Ascending aorta (tissue), 2 donors: ENCODE measurements around the gene CEP78. TPM values are rescaled to one million over a fixed set of nuclear protein-coding genes. Genes with fewer than 3 reads are reported as not detected.

ENCODE experiments used
- DNase-seq, 2 donors: peaks; one replicate each; pipeline ENCODE4 v3.0.0-alpha.2; 2019; ENCODE audit warnings: low spot score in 2 of 2
- H3K27ac ChIP-seq, 2 donors: fragments of 200-600 bp; sonication (generic); one replicate each; pipeline ENCODE4 v1.5.1; 2016 to 2017; ENCODE audit warnings: mild to moderate bottlenecking in 1 of 2
- H3K27me3 ChIP-seq: fragments of 200-600 bp; sonication (generic); one replicate; pipeline ENCODE4 v1.5.1; 2017
- H3K36me3 ChIP-seq, 2 donors: fragments of 200-600 bp; sonication (generic); one replicate each; pipeline ENCODE4 v1.5.1; 2016
- H3K4me1 ChIP-seq, 2 donors: fragments of 200-600 bp; sonication (generic); one replicate each; pipeline ENCODE4 v1.5.1; 2016 to 2017; ENCODE audit warnings: mild to moderate bottlenecking in 1 of 2
- H3K4me3 ChIP-seq, 2 donors: fragments of 200-600 bp; sonication (generic); one replicate each; pipeline ENCODE4 v1.5.1; 2016 to 2017; ENCODE audit warnings: mild to moderate bottlenecking in 1 of 2
- H3K9me3 ChIP-seq, 2 donors: fragments of 200-600 bp; sonication (generic); one replicate each; pipeline ENCODE4 v1.5.1; 2016
- intact Hi-C: fragments of 100-400 bp; cut with DNase I; formaldehyde crosslinking; loops from one replicate; pipeline ENCODE4 v1.15.1; 2023
- total RNA-seq: library from RNA; depleted of rRNA; stranded (reverse); fragments of >200 nt; gene quantifications from one replicate; pipeline ENCODE4 v1.1.0, GENCODE V29; 2016
- TF ChIP-seq, protein P1 (sequence below), 3 experiments: fragments of 200-600 bp in 2 of 3; fragments of 450-650 bp in 1 of 3; sonication (generic) in 2 of 3; IDR thresholded peaks; one replicate each; pipeline ENCODE4 v1.5.1; 2016 to 2019; ENCODE audit warnings: antibody characterized with exemption in 3 of 3, mild to moderate bottlenecking in 1 of 3, moderate library complexity in 1 of 3

CEP78 gene
- total RNA-seq, 1 donor from 2014 or later, result 19.8 TPM

DNA sequence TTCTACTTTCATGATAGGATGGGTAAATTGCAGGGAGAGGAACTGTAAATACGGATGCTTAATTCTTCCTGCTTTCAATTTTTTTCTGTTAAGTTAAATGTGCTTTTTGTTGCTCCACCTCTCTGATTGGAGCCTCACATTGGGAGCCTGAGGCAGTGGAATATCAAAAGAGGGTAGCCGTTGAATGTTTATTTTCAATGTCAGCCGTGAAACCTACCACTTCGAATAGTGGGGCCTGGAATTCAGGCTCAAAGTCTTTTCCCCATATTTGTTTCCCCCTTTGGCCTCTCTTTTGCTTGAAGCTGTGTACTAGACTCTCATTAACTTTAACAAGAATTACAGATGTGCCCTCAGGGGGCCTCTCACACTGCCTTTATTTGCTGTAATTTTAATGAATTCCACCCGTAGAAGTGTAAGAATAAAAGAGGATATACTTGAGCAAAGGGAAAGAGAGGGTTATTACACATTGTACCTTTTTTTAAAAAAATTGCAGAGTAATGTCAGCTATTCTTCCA lies 90.0 kb downstream of the CEP78 start:
- no peaks in the 10 kb centered on the region for H3K36me3 ChIP-seq
- intact Hi-C loops, result no loop called here
- no peak overlapping the region for H3K4me3 ChIP-seq
- no peaks in the 10 kb centered on the region for H3K4me1 ChIP-seq
- no peak for DNase-seq
- H3K27me3 ChIP-seq, result no peaks in the 10 kb centered on the region
- no peaks in the 10 kb centered on the region for H3K9me3 ChIP-seq
- TF ChIP-seq, protein P1, sequence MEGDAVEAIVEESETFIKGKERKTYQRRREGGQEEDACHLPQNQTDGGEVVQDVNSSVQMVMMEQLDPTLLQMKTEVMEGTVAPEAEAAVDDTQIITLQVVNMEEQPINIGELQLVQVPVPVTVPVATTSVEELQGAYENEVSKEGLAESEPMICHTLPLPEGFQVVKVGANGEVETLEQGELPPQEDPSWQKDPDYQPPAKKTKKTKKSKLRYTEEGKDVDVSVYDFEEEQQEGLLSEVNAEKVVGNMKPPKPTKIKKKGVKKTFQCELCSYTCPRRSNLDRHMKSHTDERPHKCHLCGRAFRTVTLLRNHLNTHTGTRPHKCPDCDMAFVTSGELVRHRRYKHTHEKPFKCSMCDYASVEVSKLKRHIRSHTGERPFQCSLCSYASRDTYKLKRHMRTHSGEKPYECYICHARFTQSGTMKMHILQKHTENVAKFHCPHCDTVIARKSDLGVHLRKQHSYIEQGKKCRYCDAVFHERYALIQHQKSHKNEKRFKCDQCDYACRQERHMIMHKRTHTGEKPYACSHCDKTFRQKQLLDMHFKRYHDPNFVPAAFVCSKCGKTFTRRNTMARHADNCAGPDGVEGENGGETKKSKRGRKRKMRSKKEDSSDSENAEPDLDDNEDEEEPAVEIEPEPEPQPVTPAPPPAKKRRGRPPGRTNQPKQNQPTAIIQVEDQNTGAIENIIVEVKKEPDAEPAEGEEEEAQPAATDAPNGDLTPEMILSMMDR (IDR thresholded peaks at IDR 0.05), result no peak
- H3K27ac ChIP-seq, result no peak overlapping the region

DNA sequence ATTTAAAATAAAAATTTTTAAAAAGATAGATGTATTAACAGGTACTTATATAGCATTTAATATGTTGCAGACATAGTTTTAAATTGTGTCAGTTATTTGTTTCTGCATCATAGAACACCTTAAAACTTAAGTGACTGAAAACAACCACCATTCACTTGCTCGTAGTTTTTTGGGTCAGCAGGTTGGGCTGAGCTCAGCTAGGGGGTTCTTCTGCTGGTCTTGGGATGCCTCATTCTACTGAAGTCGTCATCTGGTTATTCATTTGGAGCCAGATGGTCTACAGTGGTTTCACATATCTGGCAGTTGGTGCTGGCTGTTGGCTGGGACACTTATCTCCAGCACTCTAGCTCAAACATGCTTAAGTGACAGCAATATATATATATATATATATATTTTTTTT lies 90.7 kb downstream of the CEP78 start:
- Histone ChIP-seq H3K27me3 (no peaks in the 10 kb centered on the region), H3K9me3 (no peaks in the 10 kb centered on the region), H3K4me1 (no peaks in the 10 kb centered on the region), H3K27ac (no peak overlapping the region), H3K4me3 (no peak overlapping the region), H3K36me3 (no peaks in the 10 kb centered on the region)
- intact Hi-C loops, result no loop called here
- TF ChIP-seq, protein P1 (IDR thresholded peaks at IDR 0.05), result no peak
- DNase-seq, result no peak

Other genes with a start within 250 kb of the CEP78 start
- gene GNAQ, start 204.3 kb upstream of the CEP78 start, total RNA-seq, result 29.2 TPM
- 1.9 TPM for gene PSAT1, start 61.0 kb downstream of the CEP78 start, total RNA-seq